Posterior vena cava (tissue), 2 donors: Measurements from ENCODE around the gene BNC2. TPM values are rescaled to one million over a fixed set of nuclear protein-coding genes. Genes with fewer than 3 reads are reported as not detected.

Experiments used
- DNase-seq: peaks from one replicate; pipeline ENCODE4 v3.0.0-alpha.2; 2020; ENCODE audit warnings: low spot score
- intact Hi-C, 2 donors: fragments of 100-400 bp; cut with DNase I; formaldehyde crosslinking; loops; one replicate each; pipeline versions ENCODE4 v1.14.1 to v1.14.2; 2022 to 2023
- total RNA-seq, 2 donors: library from RNA; stranded (reverse); fragmentation: NEBNext Ultra II Directional; extraction: Animal tissue kit (Norgen Biotek cat#: 25700); gene quantifications; one replicate each; pipeline ENCODE4 v1.2.1, GENCODE V29; 2021
- donor health status: DM: yes; HTN: yes; CAD: no.
- donor health status: DM: yes; HTN: yes; CAD: no.

Gene BNC2
- total RNA-seq, 2 donors from 2014 or later = 61.2 to 76.0 TPM

- intact Hi-C loops = no loop called here
Observed at GRCh38 chr9:16784002-16784401, 86.5 kb downstream of the BNC2 start.

DNA sequence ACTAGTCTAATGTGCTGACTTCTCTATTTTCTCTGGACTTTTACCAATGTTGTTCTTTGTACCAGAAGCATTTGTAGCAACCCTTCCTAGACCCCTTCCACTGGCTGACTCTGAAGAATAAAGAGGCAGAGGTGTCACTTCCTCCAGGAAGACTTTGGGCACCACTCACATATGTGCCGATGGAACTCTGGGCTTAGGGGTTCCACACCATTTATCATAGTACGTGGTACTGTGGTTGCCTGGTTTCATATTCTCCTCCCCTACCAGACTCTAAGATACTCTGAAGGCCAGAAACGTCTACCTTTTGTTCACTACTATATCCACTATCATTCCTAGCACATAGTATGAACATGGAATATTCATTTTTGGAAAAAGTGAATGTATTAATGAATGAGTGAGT, 88.0 kb downstream of the BNC2 start:
- DNase-seq = no peak
- intact Hi-C loops = no loop called here

More at GRCh38 chr9:16784002-16784401, 86.5 kb downstream of the BNC2 start:
- DNase-seq = no peak

DNA sequence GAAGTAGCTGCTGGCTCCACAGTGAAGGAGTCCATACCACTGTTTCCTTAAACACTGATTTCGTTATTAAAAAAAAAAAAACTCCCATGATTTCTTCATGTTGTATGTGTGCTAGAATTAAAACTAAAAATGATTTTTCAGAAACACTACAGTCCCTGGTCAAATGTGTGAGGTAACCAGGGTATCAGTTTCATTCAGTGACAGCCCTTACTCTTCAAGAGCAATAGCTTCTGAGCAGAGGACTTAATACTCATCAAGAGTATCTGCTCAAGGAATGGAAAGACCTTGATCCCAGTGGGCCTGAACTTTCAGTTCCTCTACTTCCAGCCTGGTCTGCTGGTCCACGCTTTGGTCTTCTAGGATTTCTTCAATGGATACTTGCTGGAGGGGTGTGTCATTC, 95.1 kb downstream of the BNC2 start:
- DNase-seq = no peak

GRCh38 chr9:16773617-16774016, 96.9 kb downstream of the BNC2 start:
- no peak for DNase-seq
- intact Hi-C loops = no loop called here

More for the DNA sequence above, 95.1 kb downstream of the BNC2 start:
- intact Hi-C loops = no loop called here

GRCh38 chr9:16773116-16773515, 97.4 kb downstream of the BNC2 start:
- DNase-seq = no peak
- intact Hi-C loops = no loop called here

- intact Hi-C loops = no loop called here
- DNase-seq = no peak
Observed at GRCh38 chr9:16771356-16771755, 99.1 kb downstream of the BNC2 start.

DNA sequence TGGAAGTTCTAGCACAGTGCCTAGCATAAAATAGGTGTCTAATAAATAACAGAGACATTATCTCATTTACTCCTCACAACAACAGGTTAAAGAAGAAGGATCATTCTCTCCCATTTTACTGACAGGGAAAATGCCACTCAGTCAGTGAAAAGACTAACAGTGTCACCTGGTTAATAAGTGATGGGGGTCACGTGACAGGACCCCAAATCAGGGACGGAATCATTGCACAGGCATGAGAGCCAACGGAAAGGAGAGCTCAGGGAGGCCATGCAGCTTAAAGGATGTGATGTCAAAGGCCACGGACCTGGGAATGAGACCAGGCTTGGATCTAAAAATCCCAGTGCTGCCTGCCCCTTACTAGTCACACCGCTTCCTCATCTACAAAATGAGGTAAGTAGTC, 101.2 kb downstream of the BNC2 start:
- intact Hi-C loops = no loop called here
- no peak for DNase-seq

DNA sequence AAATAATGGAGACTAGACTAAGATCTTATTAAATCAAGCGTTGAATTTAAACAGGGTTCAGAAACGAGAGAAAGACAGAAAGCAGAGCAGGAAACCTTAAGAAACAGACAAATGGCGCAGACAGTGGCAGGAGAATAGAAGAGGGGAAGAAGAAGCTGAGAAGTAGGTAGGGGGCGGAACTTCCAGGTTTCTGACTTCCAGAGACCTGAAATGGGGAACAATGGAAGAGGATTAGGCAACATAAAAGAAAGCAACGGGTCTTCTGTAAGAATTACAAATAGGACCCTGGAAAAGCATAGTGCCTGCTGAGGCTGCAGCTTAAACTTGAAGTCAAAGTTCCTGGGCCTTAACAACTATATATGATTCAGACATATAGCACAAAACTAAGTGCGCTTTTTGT, 101.7 kb downstream of the BNC2 start:
- DNase-seq = no peak
- intact Hi-C loops = no loop called here

- intact Hi-C loops = no loop called here
- no peak for DNase-seq
Observed at GRCh38 chr9:16767366-16767765, 103.1 kb downstream of the BNC2 start.

DNA sequence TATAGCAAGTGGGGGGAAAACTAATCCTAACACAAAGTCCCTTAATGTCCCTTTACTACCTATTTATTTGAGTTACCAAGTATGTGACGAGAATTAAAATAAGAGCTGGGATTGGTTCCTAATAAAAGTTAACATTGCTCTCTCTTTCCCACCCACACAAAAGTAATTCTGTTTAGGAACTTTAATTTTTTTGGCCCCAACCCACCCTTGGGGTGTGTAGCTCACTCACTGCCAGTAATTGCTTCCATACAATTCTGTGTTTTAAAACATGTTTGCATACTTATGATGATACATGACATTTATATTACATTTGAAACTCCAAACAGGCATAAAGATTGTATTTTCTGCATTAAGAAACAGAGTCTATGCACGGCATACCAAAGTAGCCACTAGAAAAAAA, 106.5 kb downstream of the BNC2 start:
- intact Hi-C loops = no loop called here
- DNase-seq = no peak

DNA sequence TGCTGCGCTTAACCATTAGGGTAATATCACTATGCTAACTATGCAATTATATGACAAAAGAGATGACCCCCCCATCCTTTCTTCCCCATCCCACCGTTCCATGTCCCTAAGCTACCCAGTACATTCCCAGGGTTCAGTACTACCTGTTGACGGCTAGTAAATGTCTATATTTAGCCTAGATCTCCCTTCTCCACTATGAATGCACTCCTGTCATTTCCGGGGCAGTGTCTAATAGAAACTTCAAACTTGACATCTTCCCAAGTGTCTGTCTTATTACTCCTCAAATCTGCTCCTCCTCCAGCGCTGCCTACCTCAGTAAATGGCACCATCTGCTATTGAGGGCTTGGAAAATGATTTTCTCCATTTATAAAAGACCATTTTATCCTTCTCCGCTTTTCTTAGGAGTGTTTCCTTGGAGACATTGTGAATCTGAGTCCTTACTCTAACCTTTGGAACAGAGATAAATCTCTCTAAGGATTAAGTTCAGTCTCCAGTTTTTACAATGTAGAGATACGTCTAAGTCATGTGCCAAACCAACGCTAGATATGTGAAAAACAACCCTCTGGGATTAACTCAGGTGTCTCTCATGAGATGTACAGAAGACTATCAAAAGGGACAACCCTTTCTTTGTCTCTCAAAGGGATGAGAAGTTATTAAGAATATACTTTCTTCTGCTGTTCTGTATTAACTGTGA, 114.9 kb downstream of the BNC2 start:
- intact Hi-C loops = no loop called here

DNA sequence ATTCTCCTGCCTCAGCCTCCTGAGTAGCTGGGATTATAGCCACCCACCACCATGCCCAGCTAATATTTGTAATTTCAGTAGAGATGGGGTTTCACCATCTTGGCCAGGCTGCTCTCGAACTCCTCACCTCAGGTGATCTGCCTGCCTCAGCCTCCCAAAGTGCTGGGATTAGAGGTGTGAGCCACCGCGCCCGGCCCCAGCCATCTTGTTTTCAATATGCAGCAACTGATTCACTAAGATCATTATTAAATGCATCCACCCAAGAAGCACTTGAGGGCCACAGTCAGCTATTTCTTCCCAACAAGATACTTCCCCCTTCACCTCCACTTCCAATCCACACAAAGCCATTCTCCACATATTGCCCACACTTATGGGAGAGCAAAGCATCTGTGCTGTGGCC, 115.8 kb downstream of the BNC2 start:
- DNase-seq = no peak
- intact Hi-C loops = no loop called here

More for the DNA sequence above, 114.9 kb downstream of the BNC2 start:
- no peak for DNase-seq

DNA sequence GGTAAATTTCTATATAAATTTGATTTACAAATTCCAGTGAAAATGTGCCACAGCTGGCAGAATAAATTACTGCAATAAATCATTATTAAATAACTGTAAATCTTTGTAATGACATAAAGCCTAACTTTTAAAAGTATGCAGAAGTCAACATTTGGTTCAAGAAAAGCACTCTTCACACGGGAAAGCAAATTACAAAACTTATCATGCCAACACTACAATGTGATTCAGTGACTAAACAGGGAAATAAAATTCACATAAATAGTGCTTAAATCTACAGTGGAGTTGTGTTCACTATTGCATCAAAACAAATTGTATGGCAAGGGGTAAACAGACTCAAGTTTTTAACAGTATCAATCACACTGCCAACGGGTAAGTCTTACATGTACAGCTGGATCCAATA, 117.2 kb downstream of the BNC2 start:
- intact Hi-C loops = no loop called here
- DNase-seq = no peak

GRCh38 chr9:16752601-16753000, 117.9 kb downstream of the BNC2 start:
- no peak for DNase-seq
- intact Hi-C loops = no loop called here

DNA sequence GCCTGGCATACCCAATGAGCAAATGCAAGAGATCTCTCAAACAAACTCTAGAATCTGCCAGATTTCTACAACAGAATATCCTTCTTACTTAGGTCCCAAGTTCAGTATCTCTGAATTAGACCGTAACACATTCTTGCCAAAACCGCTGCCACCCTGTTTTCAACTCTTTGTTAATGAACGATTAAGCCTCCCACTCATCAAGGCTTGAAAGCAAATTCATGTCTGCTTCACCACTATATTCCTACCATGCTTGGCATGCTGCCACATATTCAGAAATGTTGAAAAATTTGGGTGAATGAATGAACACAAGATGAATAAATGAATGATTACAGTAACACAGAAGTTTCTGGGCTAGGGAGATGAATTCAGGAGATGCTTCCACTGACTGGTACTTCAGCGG, 119.9 kb downstream of the BNC2 start:
- DNase-seq = no peak
- intact Hi-C loops = no loop called here

GRCh38 chr9:16745359-16745758, 125.1 kb downstream of the BNC2 start:
- DNase-seq = no peak
- intact Hi-C loops = no loop called here

- intact Hi-C loops = no loop called here
- no peak for DNase-seq
Observed at GRCh38 chr9:16744394-16744793, 126.1 kb downstream of the BNC2 start.

- DNase-seq = no peak
Observed at GRCh38 chr9:16743375-16743774, 127.1 kb downstream of the BNC2 start.

GRCh38 chr9:16735001-16735400, 135.5 kb downstream of the BNC2 start:
- DNase-seq = no peak
- intact Hi-C loops = loop anchor here in 1 of 2 donors (5.0 kb wide), 1 partner anchor 628 kb away; no protein-coding TSS in a partner anchor

More at GRCh38 chr9:16743375-16743774, 127.1 kb downstream of the BNC2 start:
- intact Hi-C loops = no loop called here

DNA sequence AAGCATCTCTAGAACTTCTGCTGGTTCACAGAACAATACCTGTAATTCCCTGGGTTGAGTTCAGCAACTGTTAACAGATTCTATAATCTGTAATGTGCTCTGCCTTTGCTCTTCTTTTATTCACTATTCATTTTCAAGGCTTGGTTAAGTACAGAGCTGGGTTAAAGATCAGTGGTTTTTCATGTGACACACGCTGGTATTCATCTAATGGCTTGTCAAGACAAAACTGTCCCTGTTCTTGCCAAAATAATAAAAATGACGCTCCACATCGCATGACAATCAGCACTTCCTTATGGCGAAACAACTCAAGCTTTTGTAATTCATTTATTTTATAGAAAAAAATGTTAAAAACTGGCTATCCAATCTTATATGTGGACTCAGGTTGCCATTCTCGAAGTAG, 137.9 kb downstream of the BNC2 start:
- no peak for DNase-seq
- intact Hi-C loops = no loop called here

GRCh38 chr9:16730162-16730561, 140.3 kb downstream of the BNC2 start:
- intact Hi-C loops = no loop called here
- DNase-seq = no peak
